H1 (cell line): ENCODE measurements around the gene TMEM52B. TPM values are rescaled to one million over a fixed set of nuclear protein-coding genes. Genes with fewer than 3 reads are reported as not detected.

Source experiments
- CTCF ChIA-PET: fragments of 300-600 bp; sonication (Branson Sonifier 250); formaldehyde crosslinking; loops from one replicate; lab custom pipeline; 2021; ENCODE audit not compliant: partially characterized antibody; lab: Charles Lee
- POLR2A ChIA-PET: fragments of 300-600 bp; sonication (Branson Sonifier 250); formaldehyde crosslinking; loops from one replicate; lab custom pipeline; 2021; ENCODE audit warnings: inconsistent platforms; ENCODE audit not compliant: partially characterized antibody; lab: Charles Lee
- DNase-seq, 2 experiments: peaks; one replicate each; pipeline versions ENCODE4 v3.0.0 to v3.0.0-alpha.2; 2010 to 2022; ENCODE audit warnings: low spot score in 2 of 2, low read depth in 1 of 2, mixed read lengths in 1 of 2
- FAIRE-seq: peaks from 2 replicates; lab custom pipeline; 2011; peaks lifted over from hg19 to GRCh38; lab: Jason Lieb, UNC
- H2AFZ ChIP-seq: 2 replicates; pipeline ENCODE4 v1.8.1; 2012; ENCODE audit warnings: low read length, inconsistent platforms
- H2AK5ac ChIP-seq: 2 replicates; pipeline ENCODE4 v1.6.1; 2013; ENCODE audit warnings: low read depth, low read length
- H2BK120ac ChIP-seq: replicated peaks from 2 replicates; pipeline ENCODE3; 2013; ENCODE audit warnings: low read depth, low read length, inconsistent platforms
- H2BK12ac ChIP-seq: 2 replicates; pipeline ENCODE4 v1.6.1; 2013; ENCODE audit warnings: low read depth, low read length
- H2BK15ac ChIP-seq: 2 replicates; pipeline ENCODE4 v1.6.1; 2013; ENCODE audit warnings: low read length
- H2BK20ac ChIP-seq: 2 replicates; pipeline ENCODE4 v1.6.1; 2013; ENCODE audit warnings: low read length
- H2BK5ac ChIP-seq: 2 replicates; pipeline ENCODE4 v1.6.1; 2013; ENCODE audit warnings: low read depth, low read length
- H3K14ac ChIP-seq: 2 replicates; pipeline ENCODE4 v1.6.1; 2013; ENCODE audit warnings: inconsistent platforms; ENCODE audit not compliant: insufficient read length
- H3K18ac ChIP-seq: 2 replicates; pipeline ENCODE4 v1.6.1; 2013; ENCODE audit warnings: low read length; ENCODE audit errors: extremely low read depth
- H3K23ac ChIP-seq: 2 replicates; pipeline ENCODE4 v1.6.1; 2013; ENCODE audit warnings: inconsistent platforms; ENCODE audit not compliant: insufficient read length
- H3K23me2 ChIP-seq: 2 replicates; pipeline ENCODE4 v1.6.1; 2013; ENCODE audit warnings: low read depth, low read length
- H3K27ac ChIP-seq: 2 replicates; pipeline ENCODE4 v1.6.1; 2011; ENCODE audit warnings: low read depth, low read length, inconsistent platforms
- H3K27me3 ChIP-seq, 4 experiments: replicated peaks in 1 of 4; 1 replicate in 1 of 4; 2 replicates in 3 of 4; pipeline versions ENCODE4 v1.6.1 to v1.8.1; 2011 to 2013; ENCODE audit warnings: low read length in 3 of 4, mild to moderate bottlenecking in 3 of 4, inconsistent platforms in 2 of 4, mixed read lengths in 2 of 4, moderate library complexity in 1 of 4; ENCODE audit not compliant: control insufficient read depth in 3 of 4, insufficient read depth in 3 of 4; ENCODE audit errors: extremely low read depth in 1 of 4
- H3K36me3 ChIP-seq, 4 experiments: 2 replicates each; pipeline versions ENCODE4 v1.6.1 to v1.8.1; 2011 to 2013; ENCODE audit warnings: mild to moderate bottlenecking in 4 of 4, low read length in 3 of 4, moderate library complexity in 2 of 4, control low read depth in 1 of 4, inconsistent platforms in 1 of 4; ENCODE audit not compliant: insufficient read depth in 4 of 4, control insufficient read depth in 2 of 4
- H3K4ac ChIP-seq: replicated peaks from 2 replicates; pipeline ENCODE3; 2013; ENCODE audit warnings: low read length, low read depth, mixed read lengths, inconsistent platforms; ENCODE audit not compliant: insufficient read length
- H3K4me1 ChIP-seq, 4 experiments: replicated peaks in 1 of 4; 1 replicate in 1 of 4; 2 replicates in 3 of 4; pipeline versions ENCODE4 v1.6.1 to v1.8.1; 2011 to 2013; ENCODE audit warnings: low read length in 3 of 4, inconsistent platforms in 2 of 4, mixed read lengths in 1 of 4; ENCODE audit not compliant: insufficient read depth in 4 of 4, control insufficient read depth in 3 of 4
- H3K4me2 ChIP-seq, 2 experiments: 2 replicates each; pipeline versions ENCODE4 v1.6.1 to v1.8.1; 2011 to 2013; ENCODE audit warnings: low read depth in 2 of 2, low read length in 2 of 2, control low read depth in 1 of 2, inconsistent platforms in 1 of 2, mild to moderate bottlenecking in 1 of 2; ENCODE audit not compliant: insufficient read depth in 1 of 2
- H3K4me3 ChIP-seq, 4 experiments: fragments of 200-600, 300-600 bp in 1 of 4; sonication (generic), shearing (Covaris generic), sonication (Bioruptor Twin) in 1 of 4; 2 replicates each; pipeline versions ENCODE4 v1.5.1 to v1.8.1; 2011 to 2016; ENCODE audit warnings: low read length in 4 of 4, low read depth in 3 of 4, control low read depth in 2 of 4, inconsistent platforms in 2 of 4, mild to moderate bottlenecking in 2 of 4, mixed read lengths in 1 of 4, moderate library complexity in 1 of 4; ENCODE audit not compliant: insufficient read depth in 2 of 4; ENCODE audit errors: extremely low read depth in 1 of 4
- H3K56ac ChIP-seq: replicated peaks from 2 replicates; pipeline ENCODE3; 2013; ENCODE audit warnings: low read depth, mild to moderate bottlenecking, mixed read lengths, low read length, inconsistent platforms; ENCODE audit not compliant: insufficient read length
- H3K79me1 ChIP-seq: 2 replicates; pipeline ENCODE4 v1.6.1; 2013; ENCODE audit warnings: low read depth, low read length, control low read depth
- H3K79me2 ChIP-seq, 2 experiments: 2 replicates each; pipeline versions ENCODE4 v1.6.1 to v1.8.1; 2012 to 2013; ENCODE audit warnings: low read length in 2 of 2, mild to moderate bottlenecking in 2 of 2, inconsistent platforms in 1 of 2; ENCODE audit not compliant: insufficient read depth in 2 of 2, control insufficient read depth in 1 of 2
- H3K9ac ChIP-seq, 4 experiments: replicated peaks in 1 of 4; 1 replicate in 1 of 4; 2 replicates in 3 of 4; pipeline versions ENCODE4 v1.6.1 to v1.8.1; 2011 to 2013; ENCODE audit warnings: low read depth in 3 of 4, low read length in 3 of 4, control low read depth in 2 of 4, mild to moderate bottlenecking in 2 of 4, moderate library complexity in 2 of 4, inconsistent platforms in 1 of 4; ENCODE audit errors: extremely low read depth in 1 of 4
- H3K9me3 ChIP-seq, 2 experiments: 2 replicates each; pipeline versions ENCODE4 v1.6.1 to v1.8.1; 2012 to 2013; ENCODE audit warnings: mild to moderate bottlenecking in 2 of 2, moderate library complexity in 2 of 2, control low read depth in 1 of 2, inconsistent platforms in 1 of 2, low read depth in 1 of 2, low read length in 1 of 2, mixed read lengths in 1 of 2; ENCODE audit not compliant: insufficient read depth in 2 of 2
- H4K20me1 ChIP-seq, 2 experiments: replicated peaks in 1 of 2; 2 replicates each; pipeline versions ENCODE3 to v1.8.1; 2011 to 2013; ENCODE audit warnings: inconsistent platforms in 2 of 2, low read length in 2 of 2, mild to moderate bottlenecking in 1 of 2; ENCODE audit not compliant: insufficient read depth in 2 of 2, control insufficient read depth in 1 of 2
- H4K5ac ChIP-seq: 2 replicates; pipeline ENCODE4 v1.6.1; 2013; ENCODE audit warnings: low read length, low read depth, mixed read lengths, inconsistent platforms; ENCODE audit not compliant: insufficient read length
- H4K8ac ChIP-seq: 2 replicates; pipeline ENCODE4 v1.8.0; 2013; ENCODE audit warnings: mild to moderate bottlenecking, moderate library complexity, low read length, inconsistent platforms; ENCODE audit not compliant: insufficient read depth; ENCODE audit errors: extremely low read depth
- H4K91ac ChIP-seq: replicated peaks from 2 replicates; pipeline ENCODE3; 2013; ENCODE audit warnings: low read length, mixed read lengths, inconsistent platforms; ENCODE audit not compliant: insufficient read length
- CREB1 ChIP-seq: IDR thresholded peaks from 2 replicates; pipeline ENCODE4 v1.6.1; 2012; ENCODE audit warnings: inconsistent platforms
- RXRA ChIP-seq: IDR thresholded peaks from 2 replicates; pipeline ENCODE4 v1.6.1; 2011; ENCODE audit warnings: low read depth, mild to moderate bottlenecking, low read length, moderate library complexity; ENCODE audit not compliant: insufficient read depth
- SIRT6 ChIP-seq: IDR thresholded peaks from one replicate; pipeline ENCODE4 v1.7.1; 2012; ENCODE audit warnings: low read length, inconsistent platforms
- TEAD4 ChIP-seq: IDR thresholded peaks from 2 replicates; pipeline ENCODE4 v1.6.1; 2012; ENCODE audit warnings: low read depth, low read length, inconsistent platforms, mixed read lengths
- WGBS, 2 experiments: shearing (Covaris generic) in 1 of 2; methylation state at CpG; one replicate each; pipeline versions ENCODE4 v1.1.6 to v1.1.7; 2013 to 2015; ENCODE audit warnings: low lambda C conversion rate in 2 of 2, mixed read lengths in 2 of 2, inconsistent platforms in 1 of 2, low coverage in 1 of 2, missing lambda C conversion rate in 1 of 2; ENCODE audit not compliant: insufficient replicate concordance in 2 of 2, insufficient coverage in 1 of 2, insufficient read length in 1 of 2; ENCODE audit errors: extremely low coverage in 1 of 2, missing lambda C conversion rate in 1 of 2; 5-methylcytosine and 5-hydroxymethylcytosine counted together
- polyA plus RNA-seq, 7 experiments: library from polyadenylated mRNA; depleted of rRNA in 3 of 7; stranded (reverse) in 5 of 7; unstranded in 2 of 7; fragments of >200 nt in 5 of 7; fragments of 200-250 nt in 2 of 7; gene quantifications; 1 replicate in 5 of 7; 2 replicates in 1 of 7; 4 replicates in 1 of 7; pipeline versions ENCODE4 v1.2.1 to v1.2.3, GENCODE V29; 2011 to 2013; ENCODE audit warnings: missing spikeins in 2 of 7, mixed read lengths in 2 of 7
- total RNA-seq: library from RNA; stranded (reverse); fragmentation: NEBNext Ultra II Directional; extraction: Animal tissue kit (Norgen Biotek cat#: 25700); gene quantifications from 2 replicates; pipeline ENCODE4 v1.2.1, GENCODE V29; 2021

The TMEM52B gene
- total and polyA plus RNA-seq, 2 of the 8 experiments (the other 6 are each of a cell fraction or from before 2014, with no cell fraction given), result not detected

- no peak overlapping the region for H3K4me3 ChIP-seq
- H3K18ac ChIP-seq, result no peak overlapping the region
- H3K27ac ChIP-seq, result no peak overlapping the region
- ChIA-PET CTCF (interaction anchor here (0.8 to 5.0 kb wide), 4 partner anchors 13 to 527 kb away, joined by 3 to 30 read pairs (median 4); no protein-coding TSS in a partner anchor), POLR2A (interaction anchor here (1.2 to 2.4 kb wide), 2 partner anchors 9 to 341 kb away, joined by 3 to 13 read pairs; no protein-coding TSS in a partner anchor)
- no peaks in the 10 kb centered on the region for H3K4me1 ChIP-seq
- no peak overlapping the region for H3K14ac ChIP-seq
- H3K23me2 ChIP-seq, result no peaks in the 10 kb centered on the region
- H2AFZ ChIP-seq, result no peak overlapping the region
- H2BK12ac ChIP-seq, result no peak overlapping the region
- H3K27me3 ChIP-seq, result no peaks in the 10 kb centered on the region
- H3K9ac ChIP-seq, result no peak overlapping the region
- no peak overlapping the region for H4K91ac ChIP-seq
- no peaks in the 10 kb centered on the region for H3K79me2 ChIP-seq
- no peak overlapping the region for H4K8ac ChIP-seq
- no peak overlapping the region for H3K4ac ChIP-seq
- peak in 1 of 2 experiments; percentile 1 for DNase-seq
- no peak overlapping the region for H2AK5ac ChIP-seq
- no peak overlapping the region for H2BK15ac ChIP-seq
- H2BK20ac ChIP-seq, result no peak overlapping the region
- TF ChIP-seq CREB1, result no peak
- TF ChIP-seq RXRA, result no peak
- TF ChIP-seq TEAD4, result no peak
- no peak for TF ChIP-seq SIRT6
- H2BK120ac ChIP-seq, result no peak overlapping the region
- 90% methylated on average over 5 of the region's 5 CpGs; no CpG with 5 or more reads in 1 of the 2 experiments for WGBS, 2 experiments
- peaks cover 0 to 2% of the 10 kb centered on the region in 2 experiments for H4K20me1 ChIP-seq
- no peaks in the 10 kb centered on the region for H3K79me1 ChIP-seq
- H3K56ac ChIP-seq, result no peak overlapping the region
- no peak overlapping the region for H3K23ac ChIP-seq
- no peak for FAIRE-seq
- H3K4me2 ChIP-seq, result no peak overlapping the region
- no peaks in the 10 kb centered on the region for H3K9me3 ChIP-seq
- peaks cover 13 to 49% (median 44%) of the 10 kb centered on the region in 4 experiments for H3K36me3 ChIP-seq
- no peak overlapping the region for H4K5ac ChIP-seq
- no peak overlapping the region for H2BK5ac ChIP-seq
Observed at GRCh38 chr12:10223208-10223607, 44.4 kb downstream of the TMEM52B start.
